ENCODE data around the gene ADD1. TPM values are rescaled to one million over a fixed set of nuclear protein-coding genes. Genes with fewer than 3 reads are reported as not detected.

Gene ADD1
- total RNA-seq, 1 experiment from 2014 or later: 163 TPM

DNA sequence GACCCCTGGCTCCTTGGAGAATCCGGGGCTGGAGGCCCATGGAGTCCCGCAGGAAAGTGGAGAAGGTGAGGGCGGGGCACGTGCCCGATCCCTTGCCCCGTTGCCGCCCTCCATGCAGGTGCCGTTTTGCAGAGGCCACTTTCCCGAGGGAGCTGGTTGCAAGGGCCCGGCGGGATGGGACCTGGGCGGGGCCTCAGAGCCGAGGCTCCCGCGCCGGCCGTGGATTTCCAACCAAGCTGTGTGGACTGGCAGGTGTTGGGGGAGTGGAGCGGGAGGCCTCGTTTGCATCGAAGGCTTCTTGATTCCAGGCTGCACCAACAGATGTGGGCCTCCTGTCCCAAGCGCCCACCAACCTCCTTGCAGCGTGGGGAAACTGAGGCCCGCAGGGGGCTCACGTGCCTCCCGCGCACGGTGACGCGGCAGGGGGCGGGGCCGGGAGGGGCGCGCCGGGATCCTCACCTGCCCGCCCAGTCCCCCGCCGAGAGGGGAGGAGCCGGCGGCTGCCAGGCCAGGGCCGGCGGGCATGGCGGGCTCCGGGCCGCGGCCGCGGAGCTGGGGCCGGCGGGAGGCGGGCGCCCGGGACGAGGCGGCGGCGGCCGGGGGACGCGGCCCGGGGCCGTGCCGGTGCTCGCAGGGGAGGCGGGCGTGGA is 25.8 kb upstream of the ADD1 start:
- no peak overlapping the region for H4K91ac ChIP-seq (ENCODE audit: insufficient read length, low read depth, low read length)
- H4K8ac ChIP-seq (replicated peaks; ENCODE audit: insufficient read length, low read depth, low read length): no peak overlapping the region
- H3K14ac ChIP-seq (ENCODE audit: insufficient read depth, low read length): peak overlapping the region; percentile 64
- TF ChIP-seq, protein P1, sequence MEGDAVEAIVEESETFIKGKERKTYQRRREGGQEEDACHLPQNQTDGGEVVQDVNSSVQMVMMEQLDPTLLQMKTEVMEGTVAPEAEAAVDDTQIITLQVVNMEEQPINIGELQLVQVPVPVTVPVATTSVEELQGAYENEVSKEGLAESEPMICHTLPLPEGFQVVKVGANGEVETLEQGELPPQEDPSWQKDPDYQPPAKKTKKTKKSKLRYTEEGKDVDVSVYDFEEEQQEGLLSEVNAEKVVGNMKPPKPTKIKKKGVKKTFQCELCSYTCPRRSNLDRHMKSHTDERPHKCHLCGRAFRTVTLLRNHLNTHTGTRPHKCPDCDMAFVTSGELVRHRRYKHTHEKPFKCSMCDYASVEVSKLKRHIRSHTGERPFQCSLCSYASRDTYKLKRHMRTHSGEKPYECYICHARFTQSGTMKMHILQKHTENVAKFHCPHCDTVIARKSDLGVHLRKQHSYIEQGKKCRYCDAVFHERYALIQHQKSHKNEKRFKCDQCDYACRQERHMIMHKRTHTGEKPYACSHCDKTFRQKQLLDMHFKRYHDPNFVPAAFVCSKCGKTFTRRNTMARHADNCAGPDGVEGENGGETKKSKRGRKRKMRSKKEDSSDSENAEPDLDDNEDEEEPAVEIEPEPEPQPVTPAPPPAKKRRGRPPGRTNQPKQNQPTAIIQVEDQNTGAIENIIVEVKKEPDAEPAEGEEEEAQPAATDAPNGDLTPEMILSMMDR (conservative IDR thresholded peaks at IDR 0.05): no peak
- peaks cover 7% of the 10 kb centered on the region for H3K23me2 ChIP-seq (ENCODE audit: insufficient read length, low read depth, low read length, poor library complexity, severe bottlenecking)
- DNase-seq: peak; percentile 65
- no peak overlapping the region for H4K5ac ChIP-seq (ENCODE audit: insufficient read length, low read depth, low read length)
- no peaks in the 10 kb centered on the region for H3K79me2 ChIP-seq (ENCODE audit: insufficient read depth, low read length)
- no peak overlapping the region for H3K9ac ChIP-seq (ENCODE audit: extremely low read depth, insufficient read length, low read length)
- Mint-ChIP-seq H3K27me3 (ENCODE audit: low read depth) (peaks cover 10% of the 10 kb centered on the region), H3K36me3 (ENCODE audit: insufficient read depth in 1 of 3, low read depth in 3 of 3) (peaks cover 7 to 18% (median 11%) of the 10 kb centered on the region in 3 experiments), H3K4me1 (peaks cover 24 to 25% of the 10 kb centered on the region in 2 experiments), H3K27ac (no peak overlapping the region), H3K9me3 (peaks cover 2 to 3% of the 10 kb centered on the region in 2 experiments; a peak in 2 of 5 replicates), H3K4me3 (peak overlapping the region; percentile 51 to 74)
- no peak overlapping the region for H3K56ac ChIP-seq (ENCODE audit: insufficient read length, low read depth, low read length)
- no peak overlapping the region for H3T11ph ChIP-seq (ENCODE audit: low read length)
- no peak overlapping the region for H2BK20ac ChIP-seq (ENCODE audit: low read depth, low read length, poor library complexity, severe bottlenecking)
- no peak overlapping the region for H2BK5ac ChIP-seq (ENCODE audit: insufficient read length, low read length)
- no peaks in the 10 kb centered on the region for H3K4me1 ChIP-seq (ENCODE audit: insufficient read depth, low read length)
- no peaks in the 10 kb centered on the region for H3K9me3 ChIP-seq (ENCODE audit: control insufficient read depth, low read depth, low read length)
- H3K27me3 ChIP-seq (ENCODE audit: insufficient read depth, low read length): no peaks in the 10 kb centered on the region
- no CpG with 5 or more reads among the region's 65 CpGs for WGBS (ENCODE audit: extremely low coverage, insufficient read length, low lambda C conversion rate)
- no peak overlapping the region for H2BK12ac ChIP-seq (ENCODE audit: insufficient read length, low read depth, low read length)
- no peak overlapping the region for H3K4ac ChIP-seq (ENCODE audit: low read depth, low read length)
- H3K4me2 ChIP-seq (ENCODE audit: insufficient read depth, insufficient read length, low read length): peak overlapping the region; percentile 49
- no peaks in the 10 kb centered on the region for H4K20me1 ChIP-seq (ENCODE audit: control insufficient read depth, insufficient read depth, insufficient read length)
- no peak overlapping the region for H2BK15ac ChIP-seq (ENCODE audit: low read depth, low read length)
- peak overlapping the region; percentile 76 for H3K18ac ChIP-seq (ENCODE audit: insufficient read length, low read depth, low read length)
- H3K23ac ChIP-seq (ENCODE audit: insufficient read length, low read depth, low read length): no peak overlapping the region
- H3K27ac ChIP-seq (ENCODE audit: insufficient read length, low read depth, low read length): no peak overlapping the region
- no peak overlapping the region for H2AK5ac ChIP-seq (ENCODE audit: insufficient read length, low read length)
- H2BK120ac ChIP-seq (ENCODE audit: low read depth, low read length, poor library complexity, severe bottlenecking): no peak overlapping the region
- no peak overlapping the region for H2AFZ ChIP-seq (ENCODE audit: low read length)
- H3K79me1 ChIP-seq (ENCODE audit: insufficient read depth, low read depth, low read length, poor library complexity, severe bottlenecking): no peaks in the 10 kb centered on the region
